Urothelium cell line (cell line): ENCODE data around the gene IL1RAPL2.
"Not testable (repeated sequence)": the region's sequence is repeated elsewhere in the genome, so short reads cannot be mapped to it uniquely, and the experiment has no call there.

Source experiments
- DNase-seq: peaks from one replicate; pipeline ENCODE4 v3.0.0; 2011; ENCODE audit warnings: low spot score, mixed read lengths
- FAIRE-seq: peaks from 2 replicates; lab custom pipeline; 2011; peaks lifted over from hg19 to GRCh38; lab: Jason Lieb, UNC

The IL1RAPL2 gene

DNA sequence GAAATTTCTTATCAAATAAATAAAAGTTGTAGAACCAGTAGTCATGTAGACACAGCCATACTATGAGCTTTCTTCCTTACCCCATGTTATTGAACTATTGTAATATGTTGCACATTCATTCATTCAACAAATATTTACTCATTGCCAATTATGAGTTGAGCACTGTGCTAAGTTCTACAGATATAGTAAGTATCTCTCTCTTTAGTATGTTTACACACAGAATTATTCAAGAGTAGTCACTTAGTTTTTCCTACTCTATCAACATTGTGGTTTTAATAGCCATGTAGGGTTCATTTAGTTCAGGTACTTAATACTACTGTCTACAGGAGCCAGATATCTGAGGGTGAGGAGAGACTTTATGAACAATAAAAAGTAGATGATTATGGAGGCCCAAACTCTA, 568.3 kb downstream of the IL1RAPL2 start:
- FAIRE-seq (no peak), DNase-seq (no peak)

DNA sequence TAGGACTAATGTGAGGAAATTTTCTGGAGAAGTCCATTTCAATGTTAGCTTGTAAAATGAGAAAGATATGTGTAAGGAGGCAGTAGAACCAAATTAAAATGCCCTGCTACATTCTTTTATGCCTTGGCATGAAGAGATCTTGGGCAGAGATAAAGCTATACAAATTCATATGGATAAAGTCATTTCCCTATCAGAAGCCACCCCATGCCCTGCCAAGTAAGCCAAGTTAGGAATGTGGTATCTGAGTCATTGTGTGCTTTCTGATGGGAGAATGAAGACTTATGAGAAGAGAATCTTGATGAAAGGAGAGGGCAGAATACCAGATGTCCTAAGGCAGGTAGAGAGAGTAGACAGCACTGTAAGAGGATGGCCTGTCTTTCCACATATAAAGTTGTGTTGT, 570.8 kb downstream of the IL1RAPL2 start:
- DNase-seq (no peak), FAIRE-seq (no peak)

DNA sequence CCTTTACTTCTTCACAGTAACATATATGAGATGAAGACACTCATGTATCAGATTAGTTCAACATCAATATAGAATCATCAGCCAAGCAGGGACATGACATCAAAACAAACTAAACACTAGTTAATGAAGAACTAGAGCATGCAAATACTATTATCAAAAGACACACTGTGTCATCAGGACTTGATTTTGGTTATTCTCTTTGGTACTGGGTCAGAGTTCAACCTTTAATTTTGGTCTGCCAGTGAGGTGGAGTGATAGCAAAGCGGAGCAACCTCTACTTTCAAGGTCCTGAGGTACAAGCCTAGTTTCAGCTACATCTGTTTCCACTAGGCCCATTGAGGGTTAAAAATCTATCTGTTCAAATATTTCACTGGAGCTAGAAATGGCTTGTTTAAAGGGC, 584.0 kb downstream of the IL1RAPL2 start:
- DNase-seq (no peak), FAIRE-seq (no peak)

DNA sequence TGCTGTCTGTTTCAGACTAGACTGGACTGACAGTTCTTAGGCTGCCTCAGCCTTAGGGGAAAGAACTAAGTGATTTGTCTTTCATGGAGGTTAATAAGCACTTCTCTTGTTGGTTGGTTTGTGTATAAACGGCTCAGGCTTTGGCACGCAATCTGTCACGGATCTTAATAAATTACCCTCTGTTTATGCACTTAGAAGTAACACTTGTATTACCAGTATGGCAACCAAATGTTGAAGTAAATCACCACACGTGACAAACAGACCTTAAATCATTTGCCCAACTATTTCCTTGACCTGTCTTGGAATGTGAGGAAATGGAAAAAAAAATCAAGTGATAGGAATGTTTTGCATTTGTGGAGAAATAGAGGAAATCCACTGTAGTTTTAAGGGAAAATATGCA, 584.6 kb downstream of the IL1RAPL2 start:
- FAIRE-seq: no peak
- DNase-seq: no peak

DNA sequence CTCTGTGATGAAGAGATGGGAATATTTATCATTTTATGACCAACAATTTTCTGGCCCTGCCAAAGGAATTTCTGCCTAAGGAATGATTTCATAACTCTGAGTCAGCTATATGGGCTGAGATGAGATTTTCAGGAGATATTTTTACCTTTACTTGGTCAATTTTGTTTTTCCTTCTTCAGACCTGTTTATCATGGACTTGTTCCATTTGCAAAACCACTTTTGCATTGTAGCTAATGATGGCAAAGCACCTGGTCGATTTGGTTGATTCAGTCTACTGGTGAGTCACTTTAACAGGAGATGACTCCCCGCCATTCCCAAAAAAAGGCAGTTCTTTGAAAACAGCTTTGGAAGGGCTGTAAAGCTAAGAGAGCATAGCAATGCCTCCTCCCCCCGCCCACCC, 601.2 kb downstream of the IL1RAPL2 start:
- DNase-seq (no peak), FAIRE-seq (no peak)

DNA sequence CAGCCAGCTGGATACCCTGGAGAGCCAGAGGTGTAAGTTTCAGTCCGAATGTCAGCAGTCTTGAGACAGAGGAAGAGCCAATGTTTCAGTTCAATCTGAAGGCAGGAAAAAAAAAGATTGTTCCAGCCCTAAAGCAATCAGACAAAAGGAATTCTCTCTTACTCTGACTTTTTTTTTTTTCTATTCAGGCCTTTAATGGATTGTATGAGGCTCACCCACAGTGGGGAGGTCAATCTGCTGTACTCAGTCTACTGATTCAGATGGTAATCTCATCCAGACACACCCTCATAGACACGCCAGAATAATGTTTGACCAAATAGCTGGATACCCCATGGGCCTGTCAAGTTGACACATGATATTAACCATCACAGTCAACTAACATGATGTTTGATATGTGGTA, 602.6 kb downstream of the IL1RAPL2 start:
- DNase-seq (no peak), FAIRE-seq (no peak)

DNA sequence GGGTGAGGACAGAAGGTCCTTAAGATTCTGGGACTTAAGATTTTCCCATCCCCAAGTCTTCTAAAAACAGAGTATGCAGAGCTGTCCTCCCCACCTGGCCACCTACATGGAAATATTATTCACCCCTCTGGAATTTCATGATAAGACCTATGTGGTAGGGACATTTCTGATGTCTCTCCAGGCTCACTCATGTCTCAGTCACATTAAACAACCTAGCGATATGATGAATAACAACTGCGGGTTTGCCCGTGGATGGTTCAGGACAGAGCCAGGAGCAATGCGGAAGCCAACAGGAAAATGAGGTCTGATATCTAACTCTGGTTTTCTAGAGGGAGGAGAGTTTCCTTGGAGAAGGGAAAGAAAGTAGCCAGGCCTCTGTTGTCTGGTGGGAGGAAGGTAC, 607.1 kb downstream of the IL1RAPL2 start:
- FAIRE-seq (no peak), DNase-seq (no peak)

DNA sequence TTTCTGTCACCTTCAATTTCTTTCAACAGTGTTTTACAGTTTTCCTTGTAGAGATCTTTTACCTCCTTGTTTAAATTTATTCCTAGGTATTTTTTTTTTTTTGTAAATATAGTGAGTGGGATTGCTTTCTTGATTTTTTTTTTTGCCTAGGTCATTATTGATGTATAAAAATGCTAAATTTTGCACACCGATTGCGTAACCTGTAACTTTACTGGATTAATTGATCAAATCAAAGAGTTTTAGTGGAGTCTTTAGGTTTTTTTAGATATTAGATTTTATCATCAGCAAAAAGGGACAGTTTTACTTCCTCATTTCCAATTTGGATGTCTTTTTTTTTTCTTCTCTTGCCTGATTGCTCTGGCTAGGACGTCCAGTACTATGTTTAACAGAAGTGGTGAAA, 613.6 kb downstream of the IL1RAPL2 start:
- no peak for DNase-seq
- no peak for FAIRE-seq

DNA sequence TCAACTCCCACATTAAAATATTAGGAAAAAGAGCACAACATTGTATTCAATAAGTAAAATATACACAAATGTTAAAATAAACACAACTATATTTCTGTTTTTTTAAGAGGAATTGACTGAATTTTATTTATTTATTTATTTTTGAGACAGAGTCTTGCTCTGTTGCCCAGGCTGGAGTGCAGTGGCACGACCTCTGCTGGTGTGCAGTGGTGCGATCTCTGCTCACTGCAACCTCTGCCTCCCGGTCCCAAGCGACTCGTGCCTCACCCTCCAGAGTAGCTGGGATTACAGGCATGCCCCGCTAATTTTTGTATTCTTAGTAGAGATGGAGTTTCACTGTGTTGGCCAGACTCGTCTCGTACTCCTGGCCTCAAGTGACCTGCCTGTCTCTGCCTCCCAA, 623.1 kb downstream of the IL1RAPL2 start:
- DNase-seq (no peak), FAIRE-seq (no peak)

DNA sequence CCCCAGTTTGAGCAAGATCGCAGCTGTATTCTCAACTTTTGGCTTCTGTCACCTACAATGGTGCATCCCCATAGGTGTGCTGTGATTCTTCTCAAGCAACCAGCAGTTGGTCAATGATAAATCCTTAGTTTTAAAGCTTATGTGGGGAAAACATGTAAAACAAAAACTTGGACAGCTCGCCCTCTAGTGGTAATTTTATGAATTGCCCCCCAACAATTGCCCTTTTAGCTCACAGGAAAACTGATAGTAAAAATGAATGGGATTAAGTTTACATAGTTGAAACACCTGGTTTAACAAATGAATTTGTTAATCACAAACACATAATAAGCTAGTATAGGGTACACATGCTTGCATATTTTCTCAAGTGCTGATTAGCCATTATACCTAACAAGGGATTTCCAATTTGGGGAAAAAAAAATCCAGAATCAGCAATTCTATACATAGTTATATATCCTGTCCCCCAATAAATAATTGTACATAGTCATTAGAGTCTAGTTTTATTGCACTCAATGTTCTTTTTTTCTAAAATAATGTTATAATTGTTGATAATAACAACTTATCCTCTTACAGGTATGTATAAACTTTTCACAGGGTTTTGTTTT, 624.4 kb downstream of the IL1RAPL2 start:
- DNase-seq (no peak), FAIRE-seq (no peak)

DNA sequence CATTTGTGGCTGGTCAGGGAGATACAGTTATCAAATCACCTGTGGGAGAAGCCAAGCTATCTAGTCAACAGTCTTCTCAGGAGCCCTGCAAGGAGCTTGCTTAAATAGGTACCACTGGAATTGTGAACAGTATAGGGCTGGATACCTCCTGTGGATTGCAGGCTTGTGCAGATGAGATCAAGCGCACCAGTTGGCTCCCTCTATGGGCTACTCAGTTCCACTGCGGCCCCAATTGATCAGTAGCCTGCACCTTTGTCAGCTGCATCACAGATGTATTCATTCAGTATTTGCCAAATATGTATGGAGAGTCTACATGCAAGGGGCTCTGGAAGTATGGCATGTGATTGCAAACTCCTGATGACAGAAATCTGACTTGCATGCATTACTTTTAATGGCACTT, 625.9 kb downstream of the IL1RAPL2 start:
- DNase-seq: no peak
- FAIRE-seq: no peak

DNA sequence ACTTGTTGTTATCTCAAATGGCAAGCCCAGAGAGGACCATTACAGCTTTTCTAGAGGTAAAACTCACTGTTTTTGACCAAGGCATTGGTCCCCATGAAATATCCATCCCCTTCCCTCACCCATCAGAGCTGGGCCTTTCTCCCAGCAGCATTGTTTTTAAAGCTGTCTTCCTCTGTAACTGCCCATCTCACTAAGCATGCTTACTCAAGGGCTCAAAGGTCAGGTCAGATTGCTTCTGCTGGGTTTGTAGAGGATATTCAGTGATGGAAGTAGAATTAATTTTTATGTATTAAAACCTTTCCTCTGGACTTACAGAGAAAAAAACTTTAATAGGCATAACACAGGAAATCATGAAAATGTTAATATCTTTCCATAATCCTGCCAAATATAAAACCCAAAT, 643.4 kb downstream of the IL1RAPL2 start:
- no peak for DNase-seq
- no peak for FAIRE-seq

DNA sequence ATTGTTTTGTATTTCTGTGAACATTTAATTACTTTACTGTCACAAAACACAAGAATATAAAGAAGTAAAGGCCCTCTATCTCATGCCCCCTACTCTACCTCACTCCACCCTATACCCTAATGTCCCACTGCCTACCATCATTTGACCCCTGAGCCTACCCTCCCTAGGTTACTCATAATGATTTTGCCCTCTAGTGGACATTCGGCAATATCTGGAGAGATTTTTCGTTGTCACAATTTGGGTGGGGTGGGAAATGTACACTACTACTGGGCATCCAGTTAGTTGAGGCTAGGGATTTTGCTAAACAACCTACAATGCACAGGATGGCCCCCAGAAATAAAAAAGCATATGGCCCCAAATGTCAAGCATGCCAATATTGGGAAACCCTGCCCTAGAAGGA, 644.3 kb downstream of the IL1RAPL2 start:
- no peak for DNase-seq
- FAIRE-seq: no peak

DNA sequence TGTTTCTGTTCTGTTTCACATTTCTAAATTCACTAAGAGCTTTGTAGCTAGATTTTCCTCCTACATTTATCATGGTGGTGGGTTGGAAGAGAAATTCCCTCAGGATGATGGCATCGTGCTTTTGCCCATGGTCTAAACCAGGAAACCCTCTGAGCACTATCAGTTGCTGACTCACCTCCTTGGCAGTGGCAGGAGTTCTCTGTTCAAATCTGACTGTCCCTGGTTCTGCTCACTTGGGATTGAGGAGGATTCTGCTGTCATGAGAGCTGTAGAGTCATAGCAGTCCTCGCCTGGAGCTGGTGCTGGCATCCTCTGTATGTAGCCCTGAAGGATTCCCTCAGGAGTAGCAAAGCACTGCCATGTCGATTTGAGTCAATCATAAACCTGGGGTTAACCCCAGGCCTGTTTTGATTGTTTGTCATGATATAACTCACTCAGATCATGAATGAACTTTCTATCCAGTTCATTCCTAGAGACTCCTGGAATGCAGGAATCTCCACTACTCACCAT, 645.1 kb downstream of the IL1RAPL2 start:
- FAIRE-seq (no peak), DNase-seq (no peak)

DNA sequence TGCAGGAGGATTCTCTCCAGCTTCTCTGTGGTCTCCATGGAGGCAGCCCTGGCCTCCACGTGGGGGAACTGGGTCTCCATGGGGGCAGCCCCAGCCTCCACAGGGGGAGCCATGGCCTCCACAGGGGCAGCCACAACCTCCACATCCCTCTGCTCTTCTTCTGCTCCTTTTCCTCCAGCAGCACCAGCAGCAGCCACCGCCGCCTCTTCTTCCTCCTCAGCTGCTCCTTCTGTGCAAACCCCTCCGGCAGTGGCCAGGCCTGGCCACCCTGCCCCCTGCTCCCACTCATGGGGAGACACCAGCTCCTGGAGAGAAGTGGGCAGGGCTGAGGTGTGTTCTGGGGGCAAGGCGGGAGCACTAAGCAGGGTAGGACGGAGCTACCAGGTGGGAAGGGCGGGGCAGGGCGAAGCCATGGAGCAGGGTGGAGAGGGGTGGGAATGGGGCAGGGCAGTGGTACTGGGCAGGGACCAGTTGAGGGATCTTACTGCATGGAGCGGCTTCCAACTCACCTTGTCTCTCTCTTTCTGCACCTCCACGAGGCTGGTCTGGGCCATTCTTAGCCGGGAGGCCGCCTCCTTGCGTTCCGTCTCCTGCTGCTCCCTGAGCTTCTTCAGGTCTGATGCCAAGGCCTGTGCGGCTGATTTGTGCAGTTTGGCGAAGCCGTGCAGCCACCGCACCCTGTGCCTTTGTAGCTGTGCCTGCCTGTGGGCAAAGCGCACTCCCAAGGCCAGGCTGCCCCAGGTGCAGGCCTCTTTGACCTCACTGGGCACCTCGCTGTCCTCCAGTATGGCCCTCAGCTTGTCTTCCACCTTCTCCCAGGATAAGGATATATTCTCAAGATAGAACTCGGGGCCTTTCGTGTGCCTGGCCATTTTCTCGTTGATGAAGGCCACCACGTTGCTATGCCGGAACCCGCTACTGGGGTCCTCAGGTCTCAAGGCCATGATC, 653.7 kb downstream of the IL1RAPL2 start:
- no peak for FAIRE-seq
- no peak for DNase-seq

DNA sequence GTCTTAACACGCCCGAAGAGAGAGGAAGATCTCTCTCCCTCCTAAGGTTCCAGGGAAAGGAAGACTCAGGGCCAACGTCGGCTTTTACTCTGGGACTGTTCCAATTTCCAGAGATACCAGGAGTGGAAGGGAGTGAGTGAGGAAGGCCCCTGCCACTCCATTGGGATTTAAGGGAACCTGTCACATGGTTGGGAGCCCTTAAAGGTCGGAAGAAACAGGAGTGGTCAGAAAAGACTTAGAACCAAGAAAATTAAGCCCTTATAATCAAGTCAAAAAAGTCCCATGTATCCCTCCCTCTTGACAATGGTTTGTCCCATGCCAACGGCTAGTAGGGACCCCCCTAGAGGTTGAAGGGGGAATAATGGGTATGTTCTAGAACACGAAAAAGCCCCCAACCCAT, 654.6 kb downstream of the IL1RAPL2 start, which contains the start of gene TEX13A:
Gene TEX13A (minus strand): TSS at position 59 of the 400 bp plus-strand sequence. CDS start 297 bp downstream, outside the sequence.
- DNase-seq (no peak), FAIRE-seq (no peak)

DNA sequence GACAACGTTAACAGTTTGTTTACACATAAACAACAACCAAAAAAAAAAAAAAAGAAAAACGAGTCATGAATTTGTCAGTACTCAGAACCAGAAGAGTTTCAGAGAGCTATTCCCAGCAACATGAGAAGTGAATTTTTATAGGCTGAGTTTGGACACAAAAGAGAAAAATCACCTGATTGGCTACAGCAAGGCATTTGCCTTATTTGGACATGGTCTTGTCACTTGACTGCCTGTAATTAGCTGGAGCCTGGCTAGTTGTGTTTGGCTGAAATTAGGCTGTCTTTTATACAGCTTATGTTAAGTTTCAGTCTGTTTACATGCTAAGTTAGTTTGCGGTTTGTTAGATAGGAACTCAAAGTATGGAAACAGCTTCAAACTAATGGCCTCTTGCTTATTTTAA, 655.4 kb downstream of the IL1RAPL2 start:
- no peak for DNase-seq

DNA sequence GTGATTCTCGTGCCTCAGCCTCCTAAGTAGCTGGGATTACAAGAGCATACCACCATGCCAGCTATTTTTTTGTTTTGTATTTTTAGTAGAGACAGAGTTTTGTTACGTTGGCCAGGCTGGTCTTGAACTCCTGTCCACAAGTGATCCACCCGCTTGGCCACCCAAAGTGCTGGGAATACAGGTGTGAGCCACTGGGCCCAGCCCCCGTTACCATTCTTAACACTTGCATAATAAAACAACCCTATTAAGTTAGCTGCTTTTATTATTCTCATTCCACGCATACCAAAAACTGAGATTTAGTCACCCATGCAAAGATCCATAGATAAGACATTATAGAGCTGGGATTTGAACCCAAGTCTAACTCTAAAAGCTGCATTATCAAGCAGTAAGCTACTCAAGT, 660.5 kb downstream of the IL1RAPL2 start:
- DNase-seq (no peak), FAIRE-seq (no peak)

More for the DNA sequence above, 655.4 kb downstream of the IL1RAPL2 start:
- FAIRE-seq: no peak

DNA sequence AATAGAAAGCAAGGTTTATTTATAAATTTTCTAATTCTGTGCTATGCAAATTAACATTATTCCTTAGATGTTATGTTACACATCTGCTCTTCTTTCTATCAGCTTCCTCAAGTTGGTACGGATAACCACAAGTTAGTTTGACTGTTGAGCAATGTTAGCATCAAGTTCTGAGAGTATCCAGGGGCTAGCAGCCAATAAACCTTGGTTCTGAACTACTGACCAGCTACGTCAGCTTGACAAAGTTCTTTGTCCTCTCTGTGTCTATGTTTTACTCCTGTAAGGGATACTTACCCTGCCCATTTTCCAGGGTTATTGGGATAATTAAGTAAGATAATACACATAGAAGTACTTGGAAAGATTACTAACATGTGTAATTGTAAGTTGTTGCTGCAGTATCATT, 662.6 kb downstream of the IL1RAPL2 start:
- no peak for FAIRE-seq
- no peak for DNase-seq

DNA sequence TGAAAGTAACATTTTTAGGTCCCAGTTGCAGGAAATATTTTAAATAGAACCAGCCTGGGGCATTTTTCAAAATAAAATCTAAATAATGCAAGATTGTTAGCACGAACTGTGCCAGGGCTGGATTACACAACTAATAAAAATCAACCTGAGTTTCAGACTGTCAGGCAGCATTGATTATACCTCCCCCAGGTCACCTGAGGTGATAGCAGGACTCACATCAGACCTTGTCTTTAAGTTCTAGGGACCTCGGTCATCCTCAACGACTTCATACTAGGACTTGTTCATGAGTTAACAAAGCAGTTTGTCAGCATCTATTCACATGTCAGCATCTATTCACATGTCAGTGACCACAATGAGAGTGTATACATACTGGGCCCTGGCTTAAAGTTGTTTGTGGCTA, 663.1 kb downstream of the IL1RAPL2 start:
- no peak for FAIRE-seq

DNA sequence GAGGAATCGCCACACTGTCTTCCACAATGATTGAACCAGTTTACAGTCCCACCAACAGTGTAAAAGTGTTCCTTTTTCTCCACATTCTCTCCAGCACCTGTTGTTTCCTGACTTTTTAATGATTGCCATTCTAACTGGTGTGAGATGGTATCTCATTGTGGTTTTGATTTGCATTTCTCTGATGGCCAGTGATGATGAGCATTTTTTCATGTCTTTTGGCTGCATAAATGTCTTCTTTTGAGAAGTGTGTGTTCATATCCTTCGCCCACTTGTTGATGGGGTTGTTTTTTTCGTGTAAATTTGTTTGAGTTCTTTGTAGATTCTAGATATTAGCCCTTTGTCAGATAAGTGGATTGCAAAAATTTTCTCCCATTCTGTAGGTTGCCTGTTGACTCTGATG, 671.4 kb downstream of the IL1RAPL2 start:
- DNase-seq: not testable (repeated sequence)

More for the DNA sequence above, 663.1 kb downstream of the IL1RAPL2 start:
- no peak for DNase-seq

DNA sequence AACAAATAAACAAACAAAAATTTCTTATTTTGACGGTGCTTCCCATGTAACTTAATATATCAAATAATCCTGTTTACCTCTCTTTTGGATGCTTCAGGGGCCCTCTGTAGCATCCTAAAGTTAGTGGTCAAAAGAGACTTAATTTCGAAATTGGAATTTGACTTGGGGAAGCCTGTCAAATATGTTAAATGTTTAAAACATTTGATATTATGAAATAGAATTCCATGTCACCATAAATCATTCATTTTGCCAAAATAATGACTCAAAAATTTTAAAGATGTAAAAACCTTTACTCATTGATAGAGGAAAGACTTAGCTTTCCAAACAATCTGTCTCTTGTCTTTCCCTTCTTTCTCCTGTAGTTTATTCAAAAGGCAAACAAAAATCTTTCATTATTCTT, 675.1 kb downstream of the IL1RAPL2 start:
- DNase-seq: no peak
- no peak for FAIRE-seq

More for the DNA sequence above, 671.4 kb downstream of the IL1RAPL2 start:
- FAIRE-seq: not testable (repeated sequence)
